K562 (cell line): ENCODE data around the gene CCDC167. TPM values are rescaled to one million over a fixed set of nuclear protein-coding genes. Genes with fewer than 3 reads are reported as not detected.

Experiments used
- AFF1 ChIP-seq, 2 experiments: fragments of 450-650 bp; IDR thresholded peaks; 2 replicates each; pipeline ENCODE4 v1.6.1; 2018; ENCODE audit warnings: mild to moderate bottlenecking in 2 of 2, low read depth in 1 of 2; ENCODE audit not compliant: partially characterized antibody in 2 of 2
- BCOR ChIP-seq: fragments of 450-650 bp; IDR thresholded peaks from 2 replicates; pipeline ENCODE4 v1.6.1; 2016
- CREB1 ChIP-seq, 2 experiments: sonication (generic) in 1 of 2; formaldehyde crosslinking in 1 of 2; IDR thresholded peaks; 2 replicates each; pipeline versions ENCODE4 v1.6.1 to v1.8.0; 2012 to 2022; ENCODE audit warnings: inconsistent platforms in 1 of 2, mild to moderate bottlenecking in 1 of 2, missing genetic modification reagents in 1 of 2, moderate library complexity in 1 of 2
- CXXC5 ChIP-seq: fragments of 250-450 bp; sonication (Bioruptor Pico); IDR thresholded peaks from 2 replicates; pipeline ENCODE4 v1.8.0; 2022; ENCODE audit warnings: inconsistent platforms, mild to moderate bottlenecking, moderate library complexity
- KLF1 ChIP-seq: fragments of 450-650 bp; IDR thresholded peaks from 2 replicates; pipeline ENCODE4 v1.6.1; 2016; ENCODE audit warnings: missing genetic modification characterization, missing compliant biosample characterization
- KLF16 ChIP-seq: IDR thresholded peaks from 2 replicates; pipeline ENCODE4 v1.6.1; 2016; ENCODE audit warnings: antibody characterized with exemption
- MXD1 ChIP-seq: fragments of 250-450 bp; sonication (Bioruptor Pico); IDR thresholded peaks from 2 replicates; pipeline ENCODE4 v1.8.0; 2021; ENCODE audit warnings: borderline replicate concordance, mild to moderate bottlenecking, moderate library complexity; ENCODE audit not compliant: poor library complexity, severe bottlenecking
- MYC ChIP-seq, 2 experiments: fragments of 250-450 bp in 1 of 2; sonication (Bioruptor Pico) in 1 of 2; IDR thresholded peaks; 2 replicates each; pipeline versions ENCODE4 v1.5.1 to v1.6.1; 2012 to 2021; ENCODE audit warnings: low read depth in 2 of 2, borderline replicate concordance in 1 of 2, improper control_type of control experiment in 1 of 2, low read length in 1 of 2, mild to moderate bottlenecking in 1 of 2, moderate library complexity in 1 of 2
- NR2C2 ChIP-seq, 2 experiments: fragments of 200-800 bp in 1 of 2; sonication (Bioruptor generic) in 1 of 2; sonication (generic) in 1 of 2; formaldehyde crosslinking in 1 of 2; IDR thresholded peaks; 2 replicates each; pipeline versions ENCODE4 v1.6.1 to v1.8.0; 2016 to 2022; ENCODE audit warnings: mild to moderate bottlenecking in 1 of 2, missing compliant biosample characterization in 1 of 2, missing genetic modification characterization in 1 of 2, missing genetic modification reagents in 1 of 2
- PCBP1 ChIP-seq: fragments of 200-400 bp; formaldehyde crosslinking; IDR thresholded peaks from 2 replicates; pipeline ENCODE4 v1.6.1; 2018; ENCODE audit warnings: mild to moderate bottlenecking, low read depth, low read length; ENCODE audit not compliant: poor library complexity, severe bottlenecking
- PHF20 ChIP-seq: fragments of 450-650 bp; IDR thresholded peaks from 2 replicates; pipeline ENCODE4 v1.6.1; 2018; ENCODE audit not compliant: partially characterized antibody
- PTTG1 ChIP-seq: fragments of 450-650 bp; IDR thresholded peaks from 2 replicates; pipeline ENCODE4 v1.6.1; 2016; ENCODE audit warnings: low read depth, mild to moderate bottlenecking, missing genetic modification characterization, missing compliant biosample characterization
- SMARCE1 ChIP-seq: fragments of 450-650 bp; IDR thresholded peaks from 2 replicates; pipeline ENCODE4 v1.7.1; 2016; ENCODE audit warnings: mild to moderate bottlenecking
- SMC3 ChIP-seq: conservative IDR thresholded peaks from 2 replicates; pipeline ENCODE4 v1.6.1; 2011; ENCODE audit warnings: low read depth, low read length, improper control_type of control experiment; ENCODE audit not compliant: insufficient read depth
- SOX6 ChIP-seq: fragments of 450-650 bp; IDR thresholded peaks from 2 replicates; pipeline ENCODE4 v1.6.1; 2014; ENCODE audit warnings: mild to moderate bottlenecking
- TAF1 ChIP-seq: IDR thresholded peaks from 2 replicates; pipeline ENCODE4 v1.6.1; 2011; ENCODE audit warnings: mild to moderate bottlenecking, low read length, moderate library complexity; ENCODE audit not compliant: insufficient read depth, control insufficient read depth, severe bottlenecking; ENCODE audit errors: extremely low read depth
- TAL1 ChIP-seq: fragments of 450-650 bp; IDR thresholded peaks from 2 replicates; pipeline ENCODE4 v1.6.1; 2016; ENCODE audit warnings: mild to moderate bottlenecking
- ZNF584 ChIP-seq: fragments of 200-800 bp; sonication (Bioruptor generic); IDR thresholded peaks from 2 replicates; pipeline ENCODE4 v1.6.1; 2016; ENCODE audit warnings: low read depth, mild to moderate bottlenecking, missing genetic modification characterization, missing compliant biosample characterization
- ZNF668 ChIP-seq: fragments of 250-450 bp; sonication (Bioruptor Pico); IDR thresholded peaks from 2 replicates; pipeline ENCODE4 v1.8.0; 2022; ENCODE audit warnings: mild to moderate bottlenecking, inconsistent platforms
- ZNF740 ChIP-seq, 3 experiments: fragments of 200-800 bp in 1 of 3; sonication (Bioruptor generic) in 1 of 3; sonication (generic) in 1 of 3; formaldehyde crosslinking in 1 of 3; IDR thresholded peaks; 2 replicates each; pipeline versions ENCODE4 v1.6.1 to v1.8.0; 2016 to 2022; ENCODE audit warnings: mild to moderate bottlenecking in 2 of 3, missing compliant biosample characterization in 2 of 3, missing genetic modification characterization in 2 of 3, missing genetic modification reagents in 1 of 3
- ZNF77 ChIP-seq: fragments of 250-450 bp; sonication (Bioruptor Pico); IDR thresholded peaks from 2 replicates; pipeline ENCODE4 v1.5.0; 2020
- polyA plus RNA-seq, 8 experiments: library from polyadenylated mRNA; depleted of rRNA in 4 of 8; stranded (reverse) in 5 of 8; unstranded in 3 of 8; fragments of >200 nt; fragmentation: Nextera tagmentation in 2 of 8; fragmentation: Illumina TruSeq in 1 of 8; extraction: Ambion mirVana in 2 of 8; extraction: Trizol in 1 of 8; gene quantifications; 2 replicates each; pipeline versions ENCODE4 v1.2.1 to v1.2.3, GENCODE V29; 2011 to 2014; ENCODE audit warnings: inconsistent platforms in 1 of 8, missing spikeins in 1 of 8
- total RNA-seq, 7 experiments: library from RNA; depleted of rRNA in 6 of 7; stranded (reverse); fragments of >200 nt in 6 of 7; fragmentation: Illumina TruSeq in 2 of 7; extraction: Trizol in 2 of 7; gene quantifications; 2 replicates each; pipeline versions ENCODE4 v1.2.1 to v1.2.3, GENCODE V29; 2011 to 2021; ENCODE audit warnings: low replicate concordance in 1 of 7

Gene CCDC167
- total and polyA plus RNA-seq, 9 of the 15 experiments (the other 6 are each of a cell fraction or from before 2014, with no cell fraction given) = 26.0 to 114 (median 45.2) TPM

- TF ChIP-seq SOX6 = peak; percentile 89
- TF ChIP-seq TAF1 = peak; percentile 51
- no peak for TF ChIP-seq AFF1 (IDR thresholded peaks at IDR 0.05; ENCODE audit: low read depth in 1 of 2, partially characterized antibody in 2 of 2)
- no peak for TF ChIP-seq ZNF77 (CRISPR knock-in tag)
- TF ChIP-seq SMC3 = 0 out of 2 replicates have a peak, but pooled peaks have one; percentile 19
- peak; percentile 75 for TF ChIP-seq CREB1 (IDR thresholded peaks at IDR 0.05)
- peak; percentile 49; the same call in 1 of the 2 replicates for TF ChIP-seq CREB1 (CRISPR knock-in tag; IDR thresholded peaks at IDR 0.05)
- peak; percentile 94 for TF ChIP-seq SMARCE1
- no peak for TF ChIP-seq PHF20
- peak; percentile 68 for TF ChIP-seq MYC (IDR thresholded peaks at IDR 0.05; ENCODE audit: low read depth, low read length)
- TF ChIP-seq MYC (CRISPR knock-in tag; IDR thresholded peaks at IDR 0.05; ENCODE audit: borderline replicate concordance, low read depth) = no peak
- TF ChIP-seq PCBP1 = no peak
- TF ChIP-seq PTTG1 (tag) = no peak
- peak; percentile 70; the same call in 1 of the 2 replicates for TF ChIP-seq BCOR
- TF ChIP-seq ZNF584 (CRISPR knock-in tag) = peak; percentile 82
- TF ChIP-seq MXD1 (CRISPR knock-in tag) = no peak
- no peak for TF ChIP-seq NR2C2 (CRISPR knock-in tag; IDR thresholded peaks at IDR 0.05)
- TF ChIP-seq NR2C2 (tag; IDR thresholded peaks at IDR 0.05) = no peak
- TF ChIP-seq ZNF740 (CRISPR knock-in tag; IDR thresholded peaks at IDR 0.05) = no peak
- no peak for TF ChIP-seq ZNF740 (tag; IDR thresholded peaks at IDR 0.05)
- TF ChIP-seq CXXC5 (CRISPR knock-in tag) = peak; percentile 92
- TF ChIP-seq TAL1 = peak; percentile 98
- TF ChIP-seq ZNF668 (CRISPR knock-in tag) = peak; percentile 87; the same call in 1 of the 2 replicates
- TF ChIP-seq KLF1 = peak; percentile 76; the same call in 1 of the 2 replicates
- TF ChIP-seq KLF16 = peak; percentile 98
These were observed 39.5 kb downstream of the CCDC167 start (continued) for GRCh38 chr6:37459981-37460800.
